Activated CD4-positive, alpha-beta T cell treated with anti-CD3 and anti-CD28 coated beads, Interleukin-2, amount 10 ng/mL, durations not matched to agents 7 days and 5 days (primary cell): ENCODE results near the gene FREM2. TPM values are rescaled to one million over a fixed set of nuclear protein-coding genes. Genes with fewer than 3 reads are reported as not detected.

Experiments used
- CTCF ChIA-PET: fragments of 350-600 bp; sonication (Branson Sonifier 250); formaldehyde crosslinking; loops from one replicate; lab custom pipeline; 2021; ENCODE audit warnings: antibody characterized with exemption; lab: Charles Lee
- POLR2A ChIA-PET: fragments of 350-600 bp; sonication (Branson Sonifier 250); formaldehyde crosslinking; loops from one replicate; lab custom pipeline; 2021; ENCODE audit warnings: antibody characterized with exemption; lab: Charles Lee
- DNase-seq: peaks from one replicate; pipeline ENCODE4 v3.0.0-alpha.2; 2020
- H3K27ac Mint-ChIP-seq: one replicate; pipeline ENCODE4 v1.8.0; 2021; ENCODE audit warnings: mild to moderate bottlenecking, moderate library complexity, mixed read lengths
- H3K27me3 Mint-ChIP-seq: one replicate; pipeline ENCODE4 v1.8.0; 2021; ENCODE audit warnings: mixed read lengths
- H3K36me3 Mint-ChIP-seq: one replicate; pipeline ENCODE4 v1.8.0; 2021; ENCODE audit warnings: low read depth, mixed read lengths
- H3K4me1 Mint-ChIP-seq: one replicate; pipeline ENCODE4 v1.8.0; 2021; ENCODE audit warnings: mixed read lengths
- H3K4me3 Mint-ChIP-seq: one replicate; pipeline ENCODE4 v1.8.0; 2021; ENCODE audit warnings: mild to moderate bottlenecking, moderate library complexity, mixed read lengths
- H3K9me3 Mint-ChIP-seq: one replicate; pipeline ENCODE4 v1.8.0; 2021; ENCODE audit warnings: mixed read lengths
- total RNA-seq, 2 experiments: library from RNA; stranded (reverse); gene quantifications; one replicate each; pipeline ENCODE4 v1.2.3, GENCODE V29; 2021

FREM2 gene
- total RNA-seq, 2 experiments from 2014 or later: not detected

- Mint-ChIP-seq H3K27ac (no peak overlapping the region), H3K36me3 (no peaks in the 10 kb centered on the region), H3K4me3 (no peak overlapping the region), H3K9me3 (no peaks in the 10 kb centered on the region), H3K27me3 (no peaks in the 10 kb centered on the region), H3K4me1 (no peaks in the 10 kb centered on the region)
- ChIA-PET POLR2A (no interaction called here), CTCF (no interaction called here)
- no peak for DNase-seq
These were observed 215.7 kb downstream of the FREM2 start for GRCh38 chr13:38902551-38902950.

GRCh38 chr13:38905081-38905480, 218.2 kb downstream of the FREM2 start:
- no peaks in the 10 kb centered on the region for H3K4me1 Mint-ChIP-seq
- POLR2A ChIA-PET: no interaction called here
- no peaks in the 10 kb centered on the region for H3K36me3 Mint-ChIP-seq
- no peak overlapping the region for H3K4me3 Mint-ChIP-seq
- DNase-seq: no peak
- peaks cover 7% of the 10 kb centered on the region for H3K27me3 Mint-ChIP-seq
- no peak overlapping the region for H3K27ac Mint-ChIP-seq
- CTCF ChIA-PET: no interaction called here
- H3K9me3 Mint-ChIP-seq: no peaks in the 10 kb centered on the region

- POLR2A ChIA-PET: no interaction called here
- no peaks in the 10 kb centered on the region for H3K36me3 Mint-ChIP-seq
- H3K9me3 Mint-ChIP-seq: no peaks in the 10 kb centered on the region
- no peak for DNase-seq
- H3K4me3 Mint-ChIP-seq: no peak overlapping the region
- no peaks in the 10 kb centered on the region for H3K4me1 Mint-ChIP-seq
- CTCF ChIA-PET: no interaction called here
- peaks cover 13% of the 10 kb centered on the region for H3K27me3 Mint-ChIP-seq
- H3K27ac Mint-ChIP-seq: no peak overlapping the region
These were observed 219.0 kb downstream of the FREM2 start for GRCh38 chr13:38905861-38906260.

GRCh38 chr13:38908574-38908973, 221.7 kb downstream of the FREM2 start:
- Mint-ChIP-seq H3K9me3 (no peaks in the 10 kb centered on the region), H3K27me3 (peaks cover 13% of the 10 kb centered on the region), H3K4me3 (no peak overlapping the region), H3K4me1 (no peaks in the 10 kb centered on the region), H3K36me3 (no peaks in the 10 kb centered on the region), H3K27ac (peak overlapping the region; percentile 60)
- CTCF ChIA-PET: interaction anchor here (0.6 kb wide), 1 partner anchor 810 kb away, joined by 3 read pairs; no protein-coding TSS in a partner anchor
- no peak for DNase-seq
- POLR2A ChIA-PET: no interaction called here

GRCh38 chr13:38914070-38914469, 227.2 kb downstream of the FREM2 start:
- no peaks in the 10 kb centered on the region for H3K36me3 Mint-ChIP-seq
- H3K27me3 Mint-ChIP-seq: peaks cover 13% of the 10 kb centered on the region
- H3K9me3 Mint-ChIP-seq: no peaks in the 10 kb centered on the region
- ChIA-PET POLR2A (no interaction called here), CTCF (no interaction called here)
- no peak overlapping the region for H3K27ac Mint-ChIP-seq
- no peak for DNase-seq
- H3K4me3 Mint-ChIP-seq: no peak overlapping the region
- H3K4me1 Mint-ChIP-seq: no peaks in the 10 kb centered on the region

GRCh38 chr13:38921081-38921480, 234.2 kb downstream of the FREM2 start:
- H3K36me3 Mint-ChIP-seq: no peaks in the 10 kb centered on the region
- no peak for DNase-seq
- H3K27ac Mint-ChIP-seq: no peak overlapping the region
- ChIA-PET CTCF (interaction anchor here (1.0 kb wide), 1 partner anchor 13 kb away, joined by 3 read pairs; no protein-coding TSS in a partner anchor), POLR2A (no interaction called here)
- no peaks in the 10 kb centered on the region for H3K4me1 Mint-ChIP-seq
- no peaks in the 10 kb centered on the region for H3K9me3 Mint-ChIP-seq
- peaks cover 12% of the 10 kb centered on the region for H3K27me3 Mint-ChIP-seq
- H3K4me3 Mint-ChIP-seq: no peak overlapping the region

GRCh38 chr13:38922170-38922569, 235.3 kb downstream of the FREM2 start:
- Mint-ChIP-seq H3K4me1 (no peaks in the 10 kb centered on the region), H3K27me3 (peaks cover 15% of the 10 kb centered on the region), H3K9me3 (no peaks in the 10 kb centered on the region), H3K27ac (no peak overlapping the region), H3K4me3 (no peak overlapping the region), H3K36me3 (no peaks in the 10 kb centered on the region)
- DNase-seq: no peak
- ChIA-PET POLR2A (no interaction called here), CTCF (interaction anchor here (1.0 kb wide), 1 partner anchor 12 kb away, joined by 3 read pairs; no protein-coding TSS in a partner anchor)

- POLR2A ChIA-PET: no interaction called here
- peaks cover 5% of the 10 kb centered on the region for H3K27me3 Mint-ChIP-seq
- H3K27ac Mint-ChIP-seq: no peak overlapping the region
- no peaks in the 10 kb centered on the region for H3K4me1 Mint-ChIP-seq
- no peaks in the 10 kb centered on the region for H3K9me3 Mint-ChIP-seq
- H3K4me3 Mint-ChIP-seq: no peak overlapping the region
- no peaks in the 10 kb centered on the region for H3K36me3 Mint-ChIP-seq
- DNase-seq: no peak
- CTCF ChIA-PET: interaction anchor here (0.8 kb wide), 1 partner anchor 12 kb away, joined by 3 read pairs; no protein-coding TSS in a partner anchor
These were observed 246.9 kb downstream of the FREM2 start for GRCh38 chr13:38933786-38934185.
